Thyroid gland (tissue), 4 donors: ENCODE results near the gene PPP2R2B. TPM values are rescaled to one million over a fixed set of nuclear protein-coding genes. Genes with fewer than 3 reads are reported as not detected.

Source experiments
- DNase-seq, 2 donors: peaks; one replicate each; pipeline ENCODE4 v3.0.0-alpha.2; 2019
- H3K27ac ChIP-seq, 3 donors: fragments of 200-600 bp; sonication (generic); 1 replicate in 2 of 3; 2 replicates in 1 of 3; pipeline ENCODE4 v1.5.1; 2016 to 2019; ENCODE audit warnings: mild to moderate bottlenecking in 1 of 3, moderate library complexity in 1 of 3
- H3K27me3 ChIP-seq: fragments of 200-600 bp; sonication (generic); one replicate; pipeline ENCODE4 v1.5.1; 2019
- H3K36me3 ChIP-seq, 2 donors: fragments of 200-600 bp; sonication (generic); one replicate each; pipeline ENCODE4 v1.5.1; 2016 to 2019
- H3K4me1 ChIP-seq, 2 donors: fragments of 200-600 bp; sonication (generic); one replicate each; pipeline ENCODE4 v1.5.1; 2017 to 2019
- H3K4me3 ChIP-seq, 3 donors: fragments of 200-600 bp; sonication (generic); replicated peaks in 1 of 3; 1 replicate in 2 of 3; 2 replicates in 1 of 3; pipeline ENCODE4 v1.5.1; 2016; ENCODE audit warnings: mild to moderate bottlenecking in 1 of 3
- H3K9me3 ChIP-seq: fragments of 200-600 bp; sonication (generic); one replicate; pipeline ENCODE4 v1.5.1; 2017
- CTCF ChIP-seq, 6 experiments: fragments of 200-600 bp in 3 of 6; fragments of 450-650 bp in 3 of 6; sonication (generic) in 3 of 6; IDR thresholded peaks; one replicate each; pipeline ENCODE4 v1.5.1; 2016 to 2019; ENCODE audit warnings: antibody characterized with exemption in 6 of 6, mild to moderate bottlenecking in 2 of 6, inconsistent platforms in 1 of 6, moderate library complexity in 1 of 6
- POLR2A ChIP-seq, 2 donors: fragments of 450-650 bp; IDR thresholded peaks; one replicate each; pipeline ENCODE4 v1.6.1; 2017; ENCODE audit warnings: antibody characterized with exemption in 2 of 2, mild to moderate bottlenecking in 2 of 2, moderate library complexity in 1 of 2
- WGBS, 2 donors: methylation state at CpG; one replicate each; pipeline ENCODE4 v1.1.5; 2017; 5-methylcytosine and 5-hydroxymethylcytosine counted together
- intact Hi-C: fragments of 100-400 bp; cut with DNase I; formaldehyde crosslinking; loops from one replicate; pipeline ENCODE4 v1.15.1; 2023
- total RNA-seq, 4 donors: library from RNA; depleted of rRNA; stranded (reverse); fragments of >200 nt; gene quantifications; one replicate each; pipeline ENCODE4 v1.2.3, GENCODE V29; 2016

PPP2R2B gene
- total RNA-seq, 4 donors from 2014 or later = 1.1 to 5.0 (median 2.9) TPM

DNA sequence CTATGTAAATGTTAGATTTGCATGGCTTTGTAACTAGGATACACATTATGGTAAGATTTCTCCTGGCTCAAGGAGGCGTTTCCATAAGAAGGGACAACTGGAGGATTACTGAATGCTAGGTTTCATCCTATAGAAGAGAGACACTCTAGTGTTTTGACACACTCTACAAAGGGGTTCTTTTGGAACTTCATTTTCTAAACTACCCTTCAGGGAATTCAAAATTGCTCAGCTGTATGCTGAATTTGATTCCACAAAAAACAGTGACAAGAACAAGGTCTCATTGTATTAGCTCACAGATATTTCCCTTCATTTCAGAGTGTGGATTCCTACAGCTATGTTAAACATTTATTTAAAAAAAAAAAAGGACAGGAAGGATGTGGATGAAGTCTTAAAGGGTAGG is 151.7 kb downstream of the PPP2R2B start:
- H3K4me1 ChIP-seq = peaks cover 0 to 1% of the 10 kb centered on the region in 2 donors
- TF ChIP-seq POLR2A (IDR thresholded peaks at IDR 0.05) = no peak
- no peak for TF ChIP-seq CTCF (IDR thresholded peaks at IDR 0.05)
- H3K36me3 ChIP-seq = no peaks in the 10 kb centered on the region
- WGBS, 2 donors = 88 to 91% methylated on average over 1 of the region's 1 CpG
- DNase-seq = no peak
- no peaks in the 10 kb centered on the region for H3K9me3 ChIP-seq
- H3K27ac ChIP-seq = no peak overlapping the region
- intact Hi-C loops = no loop called here
- H3K4me3 ChIP-seq = no peak overlapping the region
- H3K27me3 ChIP-seq = no peaks in the 10 kb centered on the region

DNA sequence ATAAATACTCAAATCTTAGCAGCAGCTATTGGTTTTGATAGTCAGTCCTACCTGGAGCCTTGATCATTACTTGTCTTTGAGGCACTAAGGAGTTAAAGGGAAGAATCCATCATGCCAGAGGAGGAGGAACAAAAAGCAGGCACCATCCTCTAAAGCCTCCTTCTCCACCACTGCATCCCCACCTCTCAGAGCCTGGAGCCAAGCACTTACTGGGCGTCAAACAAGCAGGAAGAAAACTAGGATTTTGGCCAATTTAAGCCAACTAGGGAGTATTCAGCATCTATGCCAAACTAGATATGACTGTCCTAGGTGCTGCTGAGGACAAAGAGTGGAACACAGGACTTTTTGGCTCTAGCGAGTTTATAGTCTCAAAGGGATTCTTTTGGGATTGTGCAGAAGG is 152.5 kb downstream of the PPP2R2B start:
- no peaks in the 10 kb centered on the region for H3K9me3 ChIP-seq
- no peaks in the 10 kb centered on the region for H3K27me3 ChIP-seq
- intact Hi-C loops = no loop called here
- no peak for DNase-seq
- peaks cover 0 to 5% of the 10 kb centered on the region in 2 donors for H3K4me1 ChIP-seq
- H3K4me3 ChIP-seq = no peak overlapping the region
- WGBS, 2 donors = 46 to 55% methylated on average over 2 of the region's 2 CpGs
- no peaks in the 10 kb centered on the region for H3K36me3 ChIP-seq
- TF ChIP-seq CTCF (IDR thresholded peaks at IDR 0.05) (no peak), POLR2A (IDR thresholded peaks at IDR 0.05) (no peak)
- no peak overlapping the region for H3K27ac ChIP-seq

DNA sequence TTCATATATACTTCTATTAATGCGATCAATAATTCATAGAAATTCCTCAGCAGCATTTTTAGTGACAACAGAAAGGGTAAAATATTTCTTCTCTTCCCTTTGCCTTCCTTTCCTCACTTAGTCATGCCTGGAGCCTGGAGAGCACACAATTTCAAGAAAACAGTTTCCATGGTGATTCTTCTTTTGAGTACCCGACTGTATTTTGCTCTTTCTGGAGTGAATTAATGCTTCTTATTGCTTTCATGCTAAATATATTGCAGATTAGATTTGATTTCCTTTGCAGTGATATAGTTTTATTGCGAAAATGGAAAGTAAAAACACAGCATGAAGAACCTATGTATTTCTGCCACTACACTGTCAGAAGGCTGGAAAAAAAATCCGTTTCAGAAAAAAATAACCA is 153.5 kb downstream of the PPP2R2B start:
- Histone ChIP-seq H3K4me3 (no peak overlapping the region), H3K27me3 (no peaks in the 10 kb centered on the region), H3K4me1 (peaks cover 0 to 5% of the 10 kb centered on the region in 2 donors), H3K27ac (no peak overlapping the region), H3K36me3 (no peaks in the 10 kb centered on the region), H3K9me3 (no peaks in the 10 kb centered on the region)
- 65 to 68% methylated on average over 4 of the region's 4 CpGs for WGBS, 2 donors
- intact Hi-C loops = no loop called here
- TF ChIP-seq POLR2A (IDR thresholded peaks at IDR 0.05) (no peak), CTCF (IDR thresholded peaks at IDR 0.05) (no peak)
- no peak for DNase-seq

- intact Hi-C loops = no loop called here
- H3K4me1 ChIP-seq = peaks cover 0 to 5% of the 10 kb centered on the region in 2 donors
- no peak for DNase-seq
- H3K27me3 ChIP-seq = no peaks in the 10 kb centered on the region
- H3K9me3 ChIP-seq = no peaks in the 10 kb centered on the region
- TF ChIP-seq CTCF (IDR thresholded peaks at IDR 0.05) (no peak), POLR2A (IDR thresholded peaks at IDR 0.05) (no peak)
- H3K4me3 ChIP-seq = no peak overlapping the region
- no peaks in the 10 kb centered on the region for H3K36me3 ChIP-seq
- H3K27ac ChIP-seq = no peak overlapping the region
- WGBS, 2 donors = 81 to 82% methylated on average over 1 of the region's 1 CpG
These were observed 156.2 kb downstream of the PPP2R2B start for GRCh38 chr5:146722361-146722779.

DNA sequence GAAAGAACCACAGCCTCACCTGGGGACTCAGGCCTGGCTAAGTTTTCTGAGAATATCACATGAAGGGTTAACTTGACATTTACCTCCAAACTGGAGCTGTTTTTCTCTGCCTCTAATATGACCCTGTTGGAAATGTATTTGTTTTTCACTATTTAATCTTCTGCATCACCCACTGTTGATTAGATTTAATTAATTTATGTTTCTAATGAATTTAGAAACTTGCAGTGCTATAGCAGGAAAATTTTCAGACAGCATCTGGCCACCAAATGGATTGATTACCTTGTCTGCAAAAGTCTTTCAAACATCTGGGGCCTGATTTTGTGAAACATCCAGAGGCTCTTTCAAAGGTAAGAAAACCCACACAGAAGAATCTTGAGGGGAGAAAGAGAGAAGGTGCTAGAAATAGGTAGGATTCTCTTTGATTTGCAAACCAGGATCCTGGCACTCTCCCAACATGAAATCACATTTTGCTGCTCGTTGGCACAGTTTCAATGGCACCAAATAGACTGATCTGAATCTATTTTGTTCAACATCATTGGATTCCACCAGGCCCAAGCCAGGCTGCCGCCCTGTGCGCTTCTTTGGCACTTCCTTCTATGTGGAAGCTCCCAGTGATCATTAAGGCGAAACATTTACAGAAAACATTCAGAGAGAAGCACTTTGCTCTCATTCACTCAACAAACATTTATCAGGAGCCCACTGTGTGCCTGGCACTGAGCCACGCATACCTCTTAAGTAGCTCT is 157.3 kb downstream of the PPP2R2B start:
- intact Hi-C loops = no loop called here
- no peaks in the 10 kb centered on the region for H3K27me3 ChIP-seq
- H3K27ac ChIP-seq = no peak overlapping the region
- peak in 1 of 2 donors; percentile 19 for DNase-seq
- peaks cover 0 to 5% of the 10 kb centered on the region in 2 donors for H3K4me1 ChIP-seq
- 74 to 75% methylated on average over 5 of the region's 5 CpGs for WGBS, 2 donors
- H3K4me3 ChIP-seq = no peak overlapping the region
- no peaks in the 10 kb centered on the region for H3K9me3 ChIP-seq
- H3K36me3 ChIP-seq = no peaks in the 10 kb centered on the region
- TF ChIP-seq POLR2A (IDR thresholded peaks at IDR 0.05) (no peak), CTCF (IDR thresholded peaks at IDR 0.05) (no peak)
